PC-9 (cell line): ENCODE measurements around the gene NSD2.

Experiments
- EZH2 ChIP-seq: fragments of 200-600 bp; sonication (generic); IDR thresholded peaks from 2 replicates; pipeline ENCODE4 v1.8.0; 2017; ENCODE audit warnings: antibody characterized with exemption, low read depth
- TF ChIP-seq, protein P1 (sequence below): fragments of 200-600 bp; sonication (generic); conservative IDR thresholded peaks from 2 replicates; pipeline ENCODE4 v1.6.1; 2017; ENCODE audit warnings: mixed run types, antibody characterized with exemption, mild to moderate bottlenecking, moderate library complexity

- TF ChIP-seq, protein P1, sequence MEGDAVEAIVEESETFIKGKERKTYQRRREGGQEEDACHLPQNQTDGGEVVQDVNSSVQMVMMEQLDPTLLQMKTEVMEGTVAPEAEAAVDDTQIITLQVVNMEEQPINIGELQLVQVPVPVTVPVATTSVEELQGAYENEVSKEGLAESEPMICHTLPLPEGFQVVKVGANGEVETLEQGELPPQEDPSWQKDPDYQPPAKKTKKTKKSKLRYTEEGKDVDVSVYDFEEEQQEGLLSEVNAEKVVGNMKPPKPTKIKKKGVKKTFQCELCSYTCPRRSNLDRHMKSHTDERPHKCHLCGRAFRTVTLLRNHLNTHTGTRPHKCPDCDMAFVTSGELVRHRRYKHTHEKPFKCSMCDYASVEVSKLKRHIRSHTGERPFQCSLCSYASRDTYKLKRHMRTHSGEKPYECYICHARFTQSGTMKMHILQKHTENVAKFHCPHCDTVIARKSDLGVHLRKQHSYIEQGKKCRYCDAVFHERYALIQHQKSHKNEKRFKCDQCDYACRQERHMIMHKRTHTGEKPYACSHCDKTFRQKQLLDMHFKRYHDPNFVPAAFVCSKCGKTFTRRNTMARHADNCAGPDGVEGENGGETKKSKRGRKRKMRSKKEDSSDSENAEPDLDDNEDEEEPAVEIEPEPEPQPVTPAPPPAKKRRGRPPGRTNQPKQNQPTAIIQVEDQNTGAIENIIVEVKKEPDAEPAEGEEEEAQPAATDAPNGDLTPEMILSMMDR: no peak
- TF ChIP-seq EZH2: no peak
These were observed 135.2 kb downstream of the NSD2 start for GRCh38 chr4:2006367-2006766.
